ENCODE results near the gene MAGOH.
"Not testable (repeated sequence)": the region's sequence is repeated elsewhere in the genome, so short reads cannot be mapped to it uniquely, and the experiment has no call there.

The MAGOH gene

GRCh38 chr1:53238197-53239155 is at the start of gene MAGOH:
Gene MAGOH (minus strand): TSS chr1:53238518. CDS start chr1:53238448, 70 bp downstream.
- DNase-seq (ENCODE audit: low read depth in 1 of 2, low spot score in 1 of 2) = peak; percentile 82 to 94

DNA sequence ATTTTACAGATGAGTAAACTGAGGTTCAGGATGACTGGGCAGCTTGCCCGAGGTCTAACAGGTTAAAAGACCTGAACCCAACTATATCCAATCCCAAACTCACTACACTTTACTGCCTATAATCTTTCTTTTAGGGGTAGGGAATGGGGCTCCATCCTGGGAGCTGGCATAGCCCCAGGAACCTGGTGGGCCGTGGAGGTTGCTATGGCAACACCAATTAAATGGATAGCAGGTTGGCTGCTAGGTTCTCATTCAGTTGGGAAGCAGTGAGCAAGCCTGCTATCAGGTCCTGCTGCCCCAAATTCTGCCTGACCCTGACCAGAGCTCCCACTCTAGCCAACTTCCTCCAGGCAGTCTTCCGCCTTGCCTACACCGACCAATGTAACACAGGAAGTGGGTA is 48.6 kb upstream of the MAGOH start:
- no peak for DNase-seq (ENCODE audit: low read depth in 1 of 2, low spot score in 1 of 2)

DNA sequence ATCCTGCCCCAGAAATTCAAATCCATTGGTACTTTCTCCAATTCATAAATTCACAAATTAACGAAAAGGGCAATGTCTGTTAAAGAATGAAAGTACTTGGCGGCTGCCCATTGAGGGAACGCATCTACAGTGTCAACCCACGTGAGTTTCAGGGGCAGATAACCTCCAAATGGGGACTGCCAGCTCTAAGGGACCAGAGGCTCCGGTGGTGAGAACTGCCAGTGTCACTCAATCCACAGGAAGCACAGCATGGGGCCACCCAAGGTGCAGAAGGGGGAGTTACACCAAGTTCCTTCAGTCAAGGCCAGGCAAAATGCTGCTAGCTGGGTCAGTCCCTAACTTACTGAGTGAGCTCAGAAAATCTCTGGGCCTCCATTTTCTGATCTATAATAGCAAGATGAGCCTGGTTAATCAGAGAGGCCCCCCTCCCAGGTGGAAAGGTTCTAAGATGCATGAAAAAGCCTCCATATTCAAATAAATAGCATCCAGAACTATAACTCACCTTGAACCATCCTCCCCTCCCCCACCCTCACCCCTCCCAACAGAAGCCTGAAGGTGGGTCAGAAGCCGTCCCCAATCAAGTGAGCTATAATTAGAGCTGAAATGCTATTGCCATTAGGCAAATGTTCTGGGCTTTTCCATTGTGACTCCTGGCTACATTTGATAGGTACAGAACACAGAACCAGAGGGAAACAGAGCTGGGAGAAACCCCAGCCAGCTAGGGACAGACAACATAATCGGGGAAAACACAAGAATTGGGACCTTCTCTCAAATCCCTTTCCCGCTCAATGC is 47.8 kb upstream of the MAGOH start:
- DNase-seq (ENCODE audit: low read depth in 1 of 2, low spot score in 1 of 2) = no peak

DNA sequence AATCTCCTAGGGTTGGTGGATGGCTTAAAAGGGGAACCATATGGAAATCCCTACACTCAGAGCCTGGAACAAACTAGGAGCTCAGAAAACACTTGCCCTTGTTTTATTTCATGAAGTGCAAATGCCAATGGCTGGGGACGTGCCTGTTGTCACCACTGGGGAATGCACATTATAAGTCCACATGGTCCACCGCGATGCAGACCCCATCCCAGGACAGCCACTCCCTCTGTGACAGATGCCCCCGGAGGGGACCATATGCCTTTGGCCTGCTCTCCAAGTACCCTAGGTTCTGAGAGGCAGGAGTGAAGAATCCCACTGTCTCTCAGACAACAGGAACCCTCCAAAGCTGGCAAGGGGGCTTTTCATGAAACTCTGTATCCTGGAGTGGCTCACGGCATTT is 47.2 kb upstream of the MAGOH start:
- no peak for DNase-seq (ENCODE audit: low read depth in 1 of 2, low spot score in 1 of 2)

DNA sequence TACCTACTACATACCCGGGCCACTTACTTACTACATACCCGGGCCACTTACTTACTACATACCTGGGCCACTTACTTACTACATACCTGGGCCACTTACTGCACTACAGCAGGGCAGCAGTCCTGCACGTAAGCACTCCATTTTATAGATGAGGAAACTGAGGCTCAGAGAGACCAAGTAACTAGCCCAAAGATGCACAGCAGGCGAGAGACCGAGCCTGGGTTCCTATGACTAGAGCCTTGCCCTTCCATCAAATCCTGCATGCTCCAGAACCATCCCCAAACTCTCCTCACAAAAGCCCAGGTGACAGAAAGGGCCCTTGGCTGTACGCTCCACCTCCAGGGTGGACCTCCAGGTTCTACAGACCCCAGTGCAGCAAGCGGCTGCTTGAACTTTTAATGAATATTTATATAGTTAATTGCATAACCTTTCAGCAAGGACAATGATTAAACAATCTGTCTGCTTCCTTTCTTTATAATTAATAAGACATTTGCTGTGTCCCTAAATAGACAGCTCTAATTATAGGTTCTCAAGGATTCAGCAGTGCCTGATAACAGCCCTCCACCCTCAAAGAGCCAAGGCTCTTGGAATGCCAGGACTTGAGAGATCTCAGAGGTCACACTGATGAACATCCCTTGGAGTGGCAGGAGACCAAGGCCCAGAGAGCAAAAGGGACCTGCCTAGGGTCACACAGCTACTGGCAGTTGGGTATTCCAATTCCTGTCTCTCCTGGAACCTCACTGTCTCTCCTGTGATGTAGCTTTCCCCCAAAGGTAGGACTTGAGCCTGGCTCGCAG is 46.1 kb upstream of the MAGOH start:
- DNase-seq (ENCODE audit: low read depth in 1 of 2, low spot score in 1 of 2) = no peak

GRCh38 chr1:53283156-53283555 is 44.8 kb upstream of the MAGOH start:
- DNase-seq (ENCODE audit: low read depth in 1 of 2, low spot score in 1 of 2) = not testable (repeated sequence)

GRCh38 chr1:53281133-53281532 is 42.8 kb upstream of the MAGOH start:
- DNase-seq (ENCODE audit: low read depth in 1 of 2, low spot score in 1 of 2) = no peak

GRCh38 chr1:53280496-53280895 is 42.2 kb upstream of the MAGOH start:
- DNase-seq (ENCODE audit: low read depth in 1 of 2, low spot score in 1 of 2) = no peak

DNA sequence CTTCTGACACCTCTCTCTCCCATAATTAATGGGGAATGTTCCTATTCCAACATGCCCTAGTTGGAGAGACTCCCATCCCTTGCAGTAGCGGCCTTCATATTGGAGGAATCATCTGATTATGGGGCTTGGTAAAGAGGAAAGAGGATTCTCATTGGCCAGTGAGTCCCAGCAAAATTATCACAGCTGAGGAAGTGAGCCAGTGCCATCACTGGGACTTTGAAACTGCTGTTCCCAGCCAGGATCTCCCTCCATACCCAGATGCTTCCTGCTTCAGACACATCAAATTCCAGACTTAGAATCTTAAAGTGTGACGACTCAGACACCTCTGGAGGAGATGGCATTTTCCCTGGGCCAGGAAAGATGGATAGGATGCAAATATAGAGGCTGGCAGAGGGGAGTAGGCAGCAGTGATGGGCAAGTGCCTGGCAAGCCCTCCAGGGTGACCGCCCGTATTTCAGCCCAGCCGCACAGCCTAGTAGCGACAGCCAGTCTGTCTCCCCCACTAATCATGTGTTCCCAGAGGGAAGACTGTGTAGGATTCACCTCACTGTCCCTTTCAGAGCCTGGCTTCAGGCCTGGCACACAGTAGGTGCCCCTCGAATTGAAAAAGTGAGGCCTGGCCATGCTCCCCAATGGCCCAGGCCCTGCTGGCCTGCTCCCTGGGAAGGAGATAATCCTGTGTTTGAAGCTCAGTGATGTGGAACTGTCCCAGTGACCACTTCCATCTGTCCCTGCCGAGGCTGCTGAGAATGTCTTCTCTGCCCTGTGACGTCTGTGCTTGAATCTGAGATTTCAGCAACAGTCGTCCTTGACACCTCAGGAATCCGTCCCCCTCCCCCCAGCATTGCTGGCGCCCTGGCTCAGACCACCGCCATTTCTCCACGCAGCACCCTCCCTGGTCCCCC is 41.2 kb upstream of the MAGOH start:
- DNase-seq (ENCODE audit: low read depth in 1 of 2, low spot score in 1 of 2) = no peak

GRCh38 chr1:53278298-53278725 is 40.0 kb upstream of the MAGOH start:
- DNase-seq (ENCODE audit: low read depth in 1 of 2, low spot score in 1 of 2) = peak; percentile 52 to 69

GRCh38 chr1:53277326-53277725 is 39.0 kb upstream of the MAGOH start:
- no peak for DNase-seq (ENCODE audit: low read depth in 1 of 2, low spot score in 1 of 2)

DNA sequence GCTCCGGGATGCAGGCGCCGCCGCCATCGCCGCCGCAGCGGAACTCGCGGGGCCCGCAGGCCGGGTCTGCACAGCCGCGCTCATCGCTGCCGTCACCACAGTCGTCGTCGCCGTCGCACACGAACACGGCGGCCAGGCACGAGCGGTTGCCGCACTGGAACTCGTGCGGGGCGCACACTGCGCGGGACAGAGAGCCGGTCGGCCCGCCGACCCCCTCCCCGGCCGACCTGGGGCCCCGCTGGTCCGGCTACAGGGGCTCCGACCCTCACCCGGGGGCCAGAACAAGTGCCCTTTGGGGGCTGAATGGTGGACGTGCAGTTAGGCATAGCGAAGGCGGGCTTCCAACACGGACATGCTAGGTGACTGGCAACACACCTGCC is 38.6 kb upstream of the MAGOH start:
- DNase-seq (ENCODE audit: low read depth in 1 of 2, low spot score in 1 of 2) = no peak

DNA sequence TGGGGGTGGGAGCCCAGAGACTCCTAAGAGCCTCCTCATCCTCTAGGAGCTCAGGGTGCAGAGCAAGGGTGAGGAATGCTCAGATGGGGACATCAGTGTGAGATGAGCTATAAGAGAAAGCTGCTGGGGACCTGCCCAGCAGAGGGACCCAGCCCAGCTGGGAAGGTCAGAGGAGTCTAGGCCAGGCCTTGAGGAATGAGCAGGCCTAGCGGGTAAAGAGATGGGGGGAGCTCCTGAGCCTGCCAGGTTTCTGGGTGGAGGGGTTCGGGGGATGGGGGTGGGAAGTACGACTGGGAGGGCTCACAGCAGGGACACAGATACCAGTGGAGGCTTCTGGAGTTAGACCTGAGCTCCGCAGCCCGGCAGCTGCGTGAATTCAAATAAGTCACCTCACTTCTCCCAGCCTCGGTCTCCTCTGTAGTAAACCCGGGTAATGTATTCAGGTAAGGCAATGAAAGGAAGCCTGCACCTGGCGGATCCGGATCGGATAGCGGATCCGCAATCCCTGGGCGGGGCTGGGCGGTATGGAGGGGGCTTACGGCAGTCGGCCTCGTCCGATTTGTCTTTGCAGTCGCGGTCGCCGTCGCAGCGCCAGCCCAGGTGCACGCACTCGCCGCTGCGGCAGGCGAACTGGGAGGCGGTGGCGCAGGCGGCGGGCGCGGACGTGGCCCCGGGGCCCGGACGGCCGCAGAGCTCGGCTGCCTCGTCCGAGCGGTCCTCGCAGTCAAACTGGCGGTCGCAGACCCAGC is 38.0 kb upstream of the MAGOH start:
- no peak for DNase-seq (ENCODE audit: low read depth in 1 of 2, low spot score in 1 of 2)

- DNase-seq (ENCODE audit: low read depth in 1 of 2, low spot score in 1 of 2) = no peak
Observed at GRCh38 chr1:53275566-53275965, 37.2 kb upstream of the MAGOH start.

GRCh38 chr1:53274541-53275185 is 36.3 kb upstream of the MAGOH start:
- DNase-seq (ENCODE audit: low read depth in 1 of 2, low spot score in 1 of 2) = no peak

DNA sequence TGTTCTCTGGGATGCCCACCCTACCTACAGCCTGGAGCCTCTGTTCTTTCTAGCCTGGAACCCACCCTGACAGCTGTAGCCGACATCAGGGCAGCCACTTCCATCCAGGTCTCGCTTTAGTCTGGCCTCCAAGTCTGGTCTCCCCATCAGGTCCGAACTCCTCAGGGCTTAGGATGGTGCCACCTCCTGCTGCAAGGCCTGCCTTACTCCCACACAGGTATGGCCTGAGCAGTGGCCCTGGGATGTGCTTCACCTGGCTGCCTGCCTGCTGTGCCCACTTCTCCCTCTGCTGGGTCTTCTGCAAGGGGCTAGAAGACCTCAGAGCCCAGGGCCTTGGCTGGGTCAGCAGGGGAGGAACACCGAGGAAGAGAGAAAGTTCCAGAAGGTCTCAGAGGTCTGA is 35.7 kb upstream of the MAGOH start:
- no peak for DNase-seq (ENCODE audit: low read depth in 1 of 2, low spot score in 1 of 2)

DNA sequence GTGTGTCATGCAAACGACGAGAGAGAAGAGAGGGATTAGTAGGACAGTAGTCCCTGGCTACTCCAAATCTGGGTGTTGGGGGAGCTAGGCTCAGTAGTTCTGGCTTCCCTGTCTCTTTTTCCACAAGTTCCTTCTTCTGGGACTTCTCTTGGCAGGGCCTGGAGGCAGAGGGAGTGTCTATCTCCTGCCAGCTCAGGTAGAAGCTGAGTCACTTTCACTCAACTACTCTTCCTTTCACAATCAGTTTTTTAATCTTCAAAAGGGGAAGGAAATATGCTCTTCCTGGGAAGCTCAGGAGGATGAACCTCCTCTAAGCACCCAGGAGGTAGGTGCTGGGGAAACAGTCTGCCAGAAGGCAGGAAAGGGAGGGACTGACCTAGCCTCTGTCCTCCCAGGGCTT is 35.2 kb upstream of the MAGOH start:
- no peak for DNase-seq (ENCODE audit: low read depth in 1 of 2, low spot score in 1 of 2)

DNA sequence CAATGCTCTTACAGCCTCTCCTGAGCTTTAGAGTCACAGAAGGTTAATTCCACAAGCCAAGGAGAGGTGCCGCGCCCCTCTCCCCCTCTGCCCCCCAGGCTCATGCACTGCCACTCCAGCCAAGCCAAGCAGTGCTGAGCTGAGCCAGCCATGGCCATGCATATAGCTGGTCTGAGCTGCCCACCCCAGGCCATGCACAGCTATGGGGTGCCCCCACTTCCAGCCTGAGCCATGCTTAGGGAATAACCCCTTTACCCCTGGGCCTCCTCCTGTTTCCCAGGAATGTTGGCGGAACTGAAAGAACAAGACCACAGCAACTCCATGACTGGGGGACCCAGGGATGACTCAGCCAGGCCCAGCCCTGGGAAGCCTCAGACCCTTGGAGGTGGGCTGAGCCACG is 34.0 kb upstream of the MAGOH start:
- DNase-seq (ENCODE audit: low read depth in 1 of 2, low spot score in 1 of 2) = no peak

- DNase-seq (ENCODE audit: low read depth in 1 of 2, low spot score in 1 of 2) = no peak
Observed at GRCh38 chr1:53271446-53272090, 33.2 kb upstream of the MAGOH start.

Data from stimulated activated CD4-positive, alpha-beta T cell treated with anti-CD3 and anti-CD28 coated beads, Interleukin-15, amount 100 ng/mL, for 1 hour (primary cell).